Thymus (tissue), 11 donors: ENCODE data around the gene P4HB. TPM values are rescaled to one million over a fixed set of nuclear protein-coding genes. Genes with fewer than 3 reads are reported as not detected.

Experiments used
- DNase-seq, 9 donors: peaks; one replicate each; pipeline ENCODE4 v3.0.0-alpha.2; 2013; ENCODE audit warnings: low spot score in 9 of 9, low read depth in 6 of 9, missing footprints in 1 of 9
- H3K27ac ChIP-seq, 2 donors: one replicate each; pipeline ENCODE4 v1.5.1; 2013; ENCODE audit warnings: control low read depth in 1 of 2, low read depth in 1 of 2, low read length in 1 of 2, mild to moderate bottlenecking in 1 of 2, moderate library complexity in 1 of 2
- H3K27me3 ChIP-seq, 2 donors: one replicate each; pipeline ENCODE4 v1.5.1; 2013; ENCODE audit warnings: low read length in 1 of 2; ENCODE audit not compliant: control insufficient read depth in 2 of 2, insufficient read depth in 1 of 2
- H3K36me3 ChIP-seq, 2 donors: one replicate each; pipeline ENCODE4 v1.5.1; 2013; ENCODE audit warnings: low read length in 1 of 2, mild to moderate bottlenecking in 1 of 2, moderate library complexity in 1 of 2; ENCODE audit not compliant: control insufficient read depth in 2 of 2, insufficient read depth in 2 of 2
- H3K4me1 ChIP-seq, 2 donors: one replicate each; pipeline ENCODE4 v1.5.1; 2013; ENCODE audit warnings: low read length in 2 of 2; ENCODE audit not compliant: control insufficient read depth in 2 of 2, insufficient read depth in 2 of 2
- H3K4me3 ChIP-seq, 2 donors: one replicate each; pipeline ENCODE4 v1.5.1; 2013; ENCODE audit warnings: low read length in 2 of 2, control low read depth in 1 of 2, mild to moderate bottlenecking in 1 of 2
- H3K9me3 ChIP-seq, 2 donors: one replicate each; pipeline ENCODE4 v1.5.1; 2013; ENCODE audit warnings: low read length in 1 of 2, mild to moderate bottlenecking in 1 of 2; ENCODE audit not compliant: control insufficient read depth in 2 of 2, insufficient read depth in 1 of 2
- WGBS: extraction: QIAGEN DNeasy Blood & Tissue Kit; methylation state at CpG from one replicate; pipeline ENCODE4 v1.1.7; 2013; 5-methylcytosine and 5-hydroxymethylcytosine counted together
- polyA plus RNA-seq: library from polyadenylated mRNA; stranded (reverse); fragments of 200-250 nt; gene quantifications from one replicate; pipeline ENCODE4 v1.2.3, GENCODE V29; 2013
- total RNA-seq: library from RNA; stranded (reverse); fragments of 120-200 nt; gene quantifications from one replicate; pipeline ENCODE4 v1.2.4, GENCODE V29; 2013
- donor health status: healthy.

The P4HB gene
- total and polyA plus RNA-seq, 2 donors, result 210 to 219 TPM

DNA sequence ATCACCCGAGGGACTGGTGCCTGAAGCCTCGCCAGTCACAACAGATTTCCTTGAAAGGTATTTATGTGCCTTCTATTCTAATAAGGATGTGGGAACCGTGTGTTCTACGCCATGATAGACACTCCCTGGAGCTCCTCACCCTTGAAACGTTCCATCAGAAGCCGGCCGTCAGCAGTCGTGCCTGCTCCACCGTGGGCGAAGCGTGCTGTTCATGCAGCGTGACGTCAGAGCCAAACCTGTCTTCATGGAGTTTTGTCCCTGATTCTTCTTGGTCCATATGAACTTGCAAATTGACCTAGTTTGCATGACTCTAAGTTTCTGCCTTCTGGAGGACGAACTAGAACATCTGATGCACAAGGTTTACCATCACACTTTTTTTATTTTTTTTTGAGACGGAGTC lies 21.0 kb downstream of the P4HB start:
- Histone ChIP-seq H3K27ac (no peak overlapping the region), H3K9me3 (no peaks in the 10 kb centered on the region), H3K27me3 (no peaks in the 10 kb centered on the region), H3K4me3 (no peak overlapping the region), H3K36me3 (peaks cover 20% of the 10 kb centered on the region in 2 donors), H3K4me1 (peaks cover 0 to 11% of the 10 kb centered on the region in 2 donors)
- DNase-seq, result no peak
- 89% methylated on average over 15 of the region's 15 CpGs for WGBS

DNA sequence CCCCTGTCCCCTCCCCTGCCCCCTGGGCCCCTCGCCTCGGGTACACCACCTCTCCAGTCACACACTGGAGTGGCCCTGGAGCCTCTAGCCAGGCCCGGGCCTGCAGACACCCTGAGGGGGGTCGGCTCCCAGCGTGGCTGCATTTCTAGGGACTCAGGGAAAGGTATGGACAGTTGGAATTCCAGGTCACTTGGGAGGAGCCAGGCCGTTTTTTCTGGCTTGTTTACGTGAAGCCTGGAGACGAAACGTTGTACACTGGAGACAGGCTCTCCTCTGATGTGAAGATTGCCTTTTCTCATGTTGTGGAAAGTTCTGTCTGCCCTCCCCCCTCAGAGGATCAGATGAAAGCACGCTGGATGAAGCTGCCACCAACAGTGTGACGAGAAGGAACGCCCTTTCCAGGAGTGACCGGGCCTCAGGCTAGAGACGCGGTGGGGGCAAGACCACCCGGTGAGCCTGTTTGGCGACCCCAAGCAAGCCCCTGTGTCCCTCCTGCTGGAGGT lies 21.5 kb downstream of the P4HB start:
- peaks cover 0 to 16% of the 10 kb centered on the region in 2 donors for H3K4me1 ChIP-seq

DNA sequence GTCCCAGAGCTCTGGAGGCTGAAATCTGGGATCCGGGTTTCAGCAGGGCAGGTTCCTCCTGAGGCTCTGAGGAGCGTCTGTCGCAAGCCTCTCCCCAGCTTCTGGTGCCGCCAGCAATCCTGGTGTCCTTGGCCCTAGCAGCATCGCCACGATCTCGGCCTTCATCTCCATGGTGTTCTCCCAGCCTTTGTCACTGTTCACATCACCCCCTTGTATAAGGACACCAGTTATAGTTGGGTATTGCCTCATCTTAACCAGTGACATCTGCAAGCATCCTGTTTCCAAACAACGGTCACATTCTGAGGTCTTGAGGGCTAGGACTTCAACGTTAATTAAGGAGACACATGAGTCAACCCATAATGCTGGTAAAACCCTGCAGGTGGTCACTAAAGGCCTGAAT lies 22.7 kb downstream of the P4HB start:
- H3K27me3 ChIP-seq, result no peaks in the 10 kb centered on the region
- H3K4me1 ChIP-seq, result peaks cover 3 to 19% of the 10 kb centered on the region in 2 donors
- peaks cover 3% of the 10 kb centered on the region in 2 donors for H3K36me3 ChIP-seq
- no peaks in the 10 kb centered on the region for H3K9me3 ChIP-seq
- DNase-seq, result no peak
- 93% methylated on average over 9 of the region's 9 CpGs for WGBS
- no peak overlapping the region for H3K4me3 ChIP-seq
- H3K27ac ChIP-seq, result no peak overlapping the region

More for the DNA sequence above, 21.5 kb downstream of the P4HB start:
- H3K9me3 ChIP-seq, result no peaks in the 10 kb centered on the region
- H3K27ac ChIP-seq, result no peak overlapping the region
- peaks cover 15% of the 10 kb centered on the region in 2 donors for H3K36me3 ChIP-seq
- no peaks in the 10 kb centered on the region for H3K27me3 ChIP-seq
- DNase-seq, result no peak
- WGBS, result 73% methylated on average over 17 of the region's 17 CpGs
- H3K4me3 ChIP-seq, result no peak overlapping the region

DNA sequence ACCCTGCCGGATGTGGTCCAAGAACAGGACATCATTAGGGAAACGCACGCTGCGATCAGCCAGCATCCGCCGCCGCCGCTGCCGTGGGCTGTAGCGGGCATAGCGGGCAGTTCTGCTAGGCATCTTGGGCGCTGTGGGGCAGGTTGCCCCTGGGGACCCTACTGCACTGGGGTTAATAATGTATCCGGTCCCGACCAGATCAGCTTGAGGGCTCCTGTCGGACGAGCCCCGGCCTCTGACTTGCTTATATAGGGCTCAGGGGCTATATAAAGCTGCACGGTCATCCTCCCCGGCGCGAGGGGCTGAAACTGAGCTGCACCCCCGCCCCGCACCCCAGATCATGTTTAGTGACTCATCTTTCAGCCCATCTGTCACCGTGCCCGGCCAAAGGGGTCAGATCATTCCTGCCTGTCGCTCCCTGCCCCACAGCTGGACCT lies 25.5 kb downstream of the P4HB start, which contains the start of gene PPP1R27:
TSS of gene PPP1R27 (minus strand) at position 220 of the 437 bp plus-strand sequence. CDS start at position 123, 97 bp downstream.
- H3K27ac ChIP-seq, result no peak within 1 kb of the TSS
- H3K4me1 ChIP-seq, result peaks cover 14 to 24% of the 10 kb centered on the region in 2 donors
- DNase-seq, result no peak
- H3K27me3 ChIP-seq, result no peaks in the 10 kb centered on the region
- no peaks in the 10 kb centered on the region for H3K36me3 ChIP-seq
- 97% methylated on average over 26 of the region's 26 CpGs for WGBS
- H3K9me3 ChIP-seq, result no peaks in the 10 kb centered on the region
- H3K4me3 ChIP-seq, result peak within 1 kb of the TSS in 1 of 2 donors; percentile 77

DNA sequence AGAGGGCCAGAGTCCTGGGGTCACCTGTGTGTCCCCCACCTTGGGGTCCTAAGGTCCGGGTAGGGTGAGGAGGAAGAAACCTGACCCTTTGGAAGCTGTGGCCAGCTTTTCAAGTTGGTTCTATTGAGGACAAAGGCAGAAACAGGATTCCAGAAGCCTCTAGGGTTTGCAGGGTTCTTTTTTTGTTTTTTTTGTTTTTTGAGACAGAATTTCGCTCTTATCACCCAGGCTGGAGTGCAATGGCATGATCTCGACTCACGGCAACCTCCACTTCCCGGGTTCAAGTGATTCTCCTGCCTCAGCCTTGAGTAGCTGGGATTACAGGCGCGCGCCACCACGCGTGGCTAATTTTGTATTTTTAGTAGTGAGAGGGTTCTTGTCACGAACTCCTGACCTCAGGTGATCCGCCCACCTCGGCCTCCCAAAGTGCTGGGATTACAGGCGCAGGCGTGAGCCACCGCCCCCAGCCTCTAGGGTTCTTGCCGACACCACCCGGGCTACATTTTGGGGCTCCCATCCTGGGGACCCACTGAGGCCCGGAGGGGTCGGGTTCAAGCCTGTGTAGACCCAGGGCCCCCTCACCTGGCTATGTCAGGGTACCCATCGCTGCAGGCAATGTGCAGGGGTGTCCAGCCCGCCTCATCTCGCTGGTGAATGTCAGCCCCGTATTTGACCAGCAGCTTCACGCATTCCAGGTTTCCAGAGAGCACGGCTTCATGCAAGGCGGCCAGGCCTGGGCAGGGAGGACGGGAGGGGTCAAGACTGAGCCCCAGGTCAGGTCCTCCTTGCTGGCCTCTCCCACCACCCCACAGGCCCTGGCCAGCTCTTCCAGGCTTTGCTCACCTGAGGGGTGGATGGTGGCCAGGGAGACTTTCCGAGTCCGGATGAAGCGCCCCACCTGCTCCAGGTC lies 26.2 kb downstream of the P4HB start:
- WGBS, result 93% methylated on average over 31 of the region's 31 CpGs
- Histone ChIP-seq H3K4me3 (peak overlapping the region; percentile 77 to 88), H3K36me3 (no peaks in the 10 kb centered on the region), H3K27me3 (no peaks in the 10 kb centered on the region), H3K4me1 (peaks cover 14 to 24% of the 10 kb centered on the region in 2 donors), H3K9me3 (no peaks in the 10 kb centered on the region), H3K27ac (peak overlapping the region in 1 of 2 donors; percentile 96)
- no peak for DNase-seq

DNA sequence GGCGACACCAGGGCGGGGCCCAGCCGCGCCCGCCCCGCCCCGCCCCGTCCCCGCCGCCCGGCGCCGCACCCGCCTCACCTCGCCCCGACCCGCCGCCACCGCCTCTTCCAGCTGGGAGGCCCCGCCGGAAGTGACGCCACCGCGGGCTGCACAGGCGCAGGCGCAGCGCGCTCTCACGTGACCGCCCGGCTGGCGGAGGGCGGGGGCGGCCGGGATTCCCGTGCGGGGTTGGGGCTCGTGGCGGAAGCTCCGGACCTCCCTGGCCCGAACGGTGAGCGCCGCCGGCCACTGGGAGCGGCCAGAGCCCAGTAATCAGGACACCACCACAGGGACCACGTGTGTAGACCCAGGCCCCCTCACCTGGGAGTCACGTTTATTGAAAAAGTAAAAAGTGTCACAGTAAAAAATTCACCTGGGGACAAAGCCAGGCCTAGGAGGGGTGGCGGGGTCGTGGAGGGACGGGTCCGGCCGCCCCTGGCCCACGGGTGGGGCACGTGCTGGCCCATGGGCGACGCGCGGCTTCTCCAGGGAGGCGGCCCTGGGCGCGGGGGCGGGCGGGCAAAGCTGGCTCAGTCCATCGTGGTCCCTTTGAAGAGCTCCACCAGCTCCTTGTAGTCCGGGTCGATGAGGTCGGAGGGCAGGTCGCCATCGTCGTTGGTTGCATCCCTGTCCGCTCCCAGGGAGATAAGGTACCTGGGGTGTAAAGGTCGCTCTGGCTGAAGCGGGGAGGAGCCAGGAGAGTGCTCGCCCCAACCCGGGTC lies 27.0 kb downstream of the P4HB start, which contains the start of gene MCRIP1:
TSS of gene MCRIP1 (minus strand) at position 132 of the 761 bp plus-strand sequence. CDS start 8,785 bp downstream, outside the sequence.
- H3K27me3 ChIP-seq, result no peaks in the 10 kb centered on the region
- no peaks in the 10 kb centered on the region for H3K9me3 ChIP-seq
- no peaks in the 10 kb centered on the region for H3K36me3 ChIP-seq
- peaks cover 14 to 24% of the 10 kb centered on the region in 2 donors for H3K4me1 ChIP-seq
- H3K27ac ChIP-seq, result peak within 1 kb of the TSS; percentile 83 to 96
- 4% methylated on average over 76 of the region's 76 CpGs for WGBS
- peak within 1 kb of the TSS; percentile 77 to 88 for H3K4me3 ChIP-seq
- DNase-seq, result peak; percentile 53 to 94 (median 86)

DNA sequence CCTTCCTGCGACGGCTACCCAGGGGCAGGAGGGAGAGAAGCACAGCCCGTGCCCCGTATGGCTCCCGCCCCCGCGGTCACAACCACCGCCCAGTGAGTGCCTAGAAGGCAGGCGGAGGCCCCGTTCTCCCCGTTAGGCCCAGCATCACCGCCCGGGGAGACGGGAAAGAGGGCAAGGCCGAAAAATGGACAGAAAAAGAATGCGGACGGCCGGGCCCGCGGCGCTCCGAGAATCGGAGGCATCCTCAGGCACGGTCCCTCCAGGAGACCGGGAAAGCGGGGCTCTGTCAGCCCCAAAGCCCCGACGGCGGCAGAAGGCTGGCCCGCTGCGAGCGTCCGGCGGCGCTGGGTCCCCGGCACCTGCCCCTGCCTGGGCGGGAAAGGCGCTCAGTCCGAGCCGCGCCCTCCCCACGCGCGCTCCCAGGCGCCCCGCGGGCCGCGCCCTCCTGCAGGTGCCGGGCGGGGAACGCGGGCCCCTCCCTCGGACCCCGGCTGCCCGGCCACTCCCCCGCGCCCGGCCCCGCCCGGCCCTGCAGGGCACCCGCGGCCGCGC lies 27.7 kb downstream of the P4HB start:
- Histone ChIP-seq H3K36me3 (no peaks in the 10 kb centered on the region), H3K4me3 (peak overlapping the region; percentile 66 to 88), H3K4me1 (peaks cover 14 to 24% of the 10 kb centered on the region in 2 donors), H3K9me3 (no peaks in the 10 kb centered on the region), H3K27me3 (no peaks in the 10 kb centered on the region), H3K27ac (peak overlapping the region; percentile 14 to 58)
- peak in 1 of 9 donors; percentile 14 for DNase-seq
- under 1% methylated on average over 65 of the region's 65 CpGs for WGBS

DNA sequence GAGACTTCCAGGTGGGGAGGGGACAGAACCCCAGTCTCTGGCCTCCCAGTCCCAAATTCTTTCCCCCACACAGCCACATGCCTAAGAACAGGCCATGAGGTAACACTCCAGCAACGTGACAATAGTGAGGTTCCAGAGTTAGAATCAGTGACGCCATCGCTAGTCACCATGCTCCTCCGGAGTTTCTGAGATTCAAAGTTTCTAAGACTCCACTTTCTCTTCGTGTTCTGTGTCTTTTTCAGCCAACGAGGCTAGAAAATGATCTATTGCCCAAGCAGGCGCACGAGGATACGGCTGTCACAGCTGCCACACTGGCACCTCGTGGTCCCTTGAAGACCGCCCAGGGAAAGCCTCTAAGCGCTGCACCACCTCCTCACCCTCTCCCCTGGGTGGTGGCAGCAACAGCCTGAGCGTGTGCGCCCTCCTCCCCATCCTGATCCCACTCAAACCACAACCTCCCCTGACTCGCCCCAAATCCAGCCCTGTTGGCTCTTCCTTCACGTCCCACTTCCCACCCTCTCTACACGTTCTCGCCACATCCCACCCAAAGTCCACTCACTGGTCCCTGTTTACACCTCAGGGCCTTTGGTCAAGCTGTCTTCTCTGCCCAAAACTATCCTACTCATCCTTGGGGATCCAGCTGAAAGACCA lies 28.3 kb downstream of the P4HB start:
- H3K4me3 ChIP-seq, result peak overlapping the region; percentile 66 to 88
- DNase-seq, result peak in 4 of 9 donors; percentile 14 to 60 (median 30)
- H3K36me3 ChIP-seq, result no peaks in the 10 kb centered on the region
- H3K27ac ChIP-seq, result peak overlapping the region; percentile 14 to 58
- 19% methylated on average over 18 of the region's 18 CpGs for WGBS
- no peaks in the 10 kb centered on the region for H3K9me3 ChIP-seq
- peaks cover 14 to 24% of the 10 kb centered on the region in 2 donors for H3K4me1 ChIP-seq
- no peaks in the 10 kb centered on the region for H3K27me3 ChIP-seq
